Pulmonary artery endothelial cell (primary cell): ENCODE measurements around the gene AQR. TPM values are rescaled to one million over a fixed set of nuclear protein-coding genes. Genes with fewer than 3 reads are reported as not detected.

Source experiments
- DNase-seq: peaks from one replicate; pipeline ENCODE4 v3.0.0-alpha.2; 2011; ENCODE audit warnings: low read depth, low spot score
- total RNA-seq: library from RNA; depleted of rRNA; stranded (reverse); fragments of >200 nt; gene quantifications from 2 replicates; pipeline ENCODE4 v1.2.3, GENCODE V29; 2014

The AQR gene
- total RNA-seq, 1 donor from 2014 or later, result 23.8 TPM

DNA sequence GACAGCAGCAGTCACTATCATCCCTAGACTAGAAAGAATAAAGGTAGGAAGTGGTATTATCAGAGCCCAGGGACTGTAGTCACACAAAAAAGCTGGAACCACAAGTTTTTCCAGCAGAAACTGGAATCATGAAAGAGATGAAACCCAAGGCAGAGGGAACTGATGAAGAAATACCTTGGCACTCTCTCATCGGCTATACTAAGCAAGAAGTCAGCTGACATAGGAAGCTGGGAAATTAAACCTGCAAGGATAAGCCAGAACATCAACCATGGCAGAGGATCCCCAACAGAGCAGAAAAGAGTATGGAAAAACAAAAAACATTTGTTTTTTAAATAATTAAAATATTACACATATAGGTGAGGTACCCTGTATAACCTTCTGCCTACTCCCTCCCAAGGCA lies 86.5 kb downstream of the AQR start:
- no peak for DNase-seq

DNA sequence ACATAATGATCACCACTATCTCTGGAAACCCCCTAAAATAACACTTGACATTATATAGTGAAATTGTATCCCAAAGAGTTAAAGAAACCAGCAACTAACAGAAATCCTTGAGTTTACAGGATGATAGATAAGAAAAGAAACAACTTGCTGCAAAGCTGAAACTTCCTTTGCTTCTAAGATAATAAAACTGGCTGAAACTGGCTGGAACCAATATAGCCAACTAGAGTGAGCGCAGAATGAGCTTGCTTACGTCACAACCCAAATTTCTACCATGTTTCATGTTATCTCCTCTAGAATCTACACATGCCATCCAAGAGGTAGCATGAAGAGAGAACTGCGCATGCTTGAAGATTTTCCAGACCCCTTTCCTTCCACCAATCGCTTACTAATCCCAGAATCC lies 90.4 kb downstream of the AQR start:
- DNase-seq, result no peak

DNA sequence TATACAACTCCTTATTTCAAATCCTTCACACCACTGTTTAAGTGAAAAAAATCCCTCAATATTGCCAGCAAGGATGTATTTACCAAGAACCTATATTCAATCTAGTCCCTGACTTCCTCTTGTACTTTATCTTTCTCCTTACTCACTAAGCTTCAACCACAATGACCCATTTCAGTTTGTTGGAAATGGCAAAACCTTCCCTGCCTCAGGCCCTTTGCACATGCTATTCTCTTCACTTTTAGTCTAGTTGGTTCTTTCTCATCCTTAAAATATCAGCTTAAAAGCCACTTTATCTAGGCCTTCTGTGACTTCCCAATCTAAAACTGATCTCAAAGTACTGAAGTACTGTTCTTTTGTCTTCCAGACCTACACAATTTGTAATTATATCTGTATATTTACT lies 92.9 kb downstream of the AQR start:
- DNase-seq, result no peak

DNA sequence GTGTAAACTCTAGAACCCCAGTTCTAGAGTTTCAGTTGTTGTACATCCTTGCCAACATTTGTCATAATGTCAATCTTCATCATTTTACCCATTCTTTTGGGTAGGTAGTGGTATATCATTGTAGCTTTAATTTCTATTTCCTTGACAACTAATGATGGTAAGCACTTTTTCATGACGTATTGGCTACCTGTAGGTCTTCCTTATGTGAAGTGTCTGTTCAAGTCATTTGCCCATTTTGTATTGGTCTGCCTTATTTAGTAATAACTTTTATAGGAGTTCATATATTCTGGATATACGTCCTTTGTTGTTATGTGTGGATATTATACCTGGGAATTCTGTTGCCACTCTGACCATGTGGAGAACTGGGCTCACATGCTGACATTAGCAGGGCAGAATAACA lies 100.4 kb downstream of the AQR start:
- no peak for DNase-seq

DNA sequence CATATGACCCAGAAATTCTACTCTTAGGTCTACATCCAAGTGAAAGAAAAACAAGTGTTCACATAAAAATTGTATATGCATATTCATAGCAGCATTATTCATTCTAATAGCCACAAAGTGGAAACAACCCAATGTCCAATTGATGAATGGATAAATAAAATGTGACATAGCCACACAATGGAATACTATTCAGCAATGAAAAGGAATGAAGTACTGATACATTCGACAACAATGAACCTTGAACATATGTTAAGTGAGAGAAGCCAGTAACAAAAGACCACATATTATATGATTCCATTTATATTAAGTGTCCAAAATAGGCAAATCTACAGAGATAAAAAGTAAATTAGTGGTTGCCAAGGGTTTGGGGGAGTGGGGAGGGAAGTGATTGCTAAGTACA lies 104.0 kb downstream of the AQR start:
- no peak for DNase-seq

DNA sequence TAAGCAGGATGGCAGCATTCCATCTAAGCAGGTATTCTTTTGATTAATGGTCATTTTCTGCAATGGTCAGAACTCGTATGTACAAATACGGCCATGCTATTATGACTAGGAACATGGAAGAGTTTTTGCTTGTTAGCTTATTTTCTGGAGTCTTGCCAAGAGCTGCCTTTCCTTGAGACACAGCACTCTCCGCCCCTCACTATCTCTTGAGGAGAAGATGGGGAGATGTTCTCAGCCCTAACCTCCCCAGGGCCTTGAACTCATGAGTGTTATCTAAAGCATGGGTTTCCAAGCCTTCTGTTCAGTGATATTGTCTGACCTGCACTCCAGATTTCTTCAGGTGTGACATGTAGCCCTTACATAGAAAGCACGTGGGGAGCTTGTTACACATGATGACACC lies 108.3 kb downstream of the AQR start:
- DNase-seq, result no peak

DNA sequence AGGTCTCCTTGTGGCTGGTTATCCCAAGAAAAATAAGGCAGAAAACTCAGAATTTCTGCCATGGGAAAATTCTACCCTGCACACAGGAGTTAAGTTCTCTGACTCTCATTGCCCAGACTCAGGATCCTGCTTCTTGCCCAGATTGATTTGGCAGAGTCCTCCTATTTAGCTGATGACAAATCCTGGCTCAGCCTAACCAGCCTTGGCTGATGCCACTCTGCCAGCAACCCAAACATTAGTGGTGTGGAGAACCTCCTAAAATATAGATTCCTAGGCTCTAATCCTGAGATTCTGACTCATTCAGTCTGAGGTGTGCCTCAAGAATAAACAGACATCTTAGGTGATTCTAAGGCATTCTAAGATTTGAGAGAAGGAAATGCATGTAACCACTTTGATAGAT lies 113.6 kb downstream of the AQR start:
- DNase-seq, result no peak

DNA sequence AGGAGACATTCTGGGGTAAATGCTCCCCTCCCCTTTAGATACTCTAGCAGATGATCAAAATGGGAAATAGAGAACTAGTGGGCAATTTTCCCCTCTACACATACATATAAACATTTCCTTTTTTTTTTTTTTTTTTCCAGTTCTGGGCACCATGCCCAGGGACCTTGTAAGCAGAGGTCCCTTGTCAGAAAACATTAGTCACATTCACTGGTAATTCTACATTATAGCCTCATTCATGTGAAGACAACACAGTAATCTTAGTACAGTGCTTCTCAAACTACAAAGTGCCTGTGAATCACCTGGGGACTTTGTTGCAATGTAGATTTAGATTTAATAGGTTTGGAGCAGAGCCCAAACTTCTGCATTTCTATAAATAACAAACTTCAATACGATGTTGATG lies 114.1 kb downstream of the AQR start:
- DNase-seq, result peak; percentile 68

DNA sequence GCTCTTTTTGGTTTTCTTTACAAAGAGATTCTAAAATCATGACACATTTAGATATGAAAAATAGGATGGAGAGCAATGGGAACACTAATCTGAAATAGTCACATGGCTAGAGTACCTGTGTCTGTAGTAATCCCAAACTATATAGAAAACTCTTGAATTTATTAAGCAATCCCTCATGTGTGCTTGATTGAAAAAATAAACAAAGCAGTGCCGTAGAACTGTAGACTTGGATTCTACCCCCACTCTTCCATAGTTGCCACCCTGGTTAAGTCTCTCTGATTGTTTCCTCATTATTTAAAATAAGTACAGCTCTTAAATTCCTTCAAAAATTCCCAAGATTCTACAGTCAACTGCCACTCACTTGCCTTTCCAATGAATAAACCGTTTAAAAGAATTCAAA lies 115.3 kb downstream of the AQR start:
- no peak for DNase-seq

DNA sequence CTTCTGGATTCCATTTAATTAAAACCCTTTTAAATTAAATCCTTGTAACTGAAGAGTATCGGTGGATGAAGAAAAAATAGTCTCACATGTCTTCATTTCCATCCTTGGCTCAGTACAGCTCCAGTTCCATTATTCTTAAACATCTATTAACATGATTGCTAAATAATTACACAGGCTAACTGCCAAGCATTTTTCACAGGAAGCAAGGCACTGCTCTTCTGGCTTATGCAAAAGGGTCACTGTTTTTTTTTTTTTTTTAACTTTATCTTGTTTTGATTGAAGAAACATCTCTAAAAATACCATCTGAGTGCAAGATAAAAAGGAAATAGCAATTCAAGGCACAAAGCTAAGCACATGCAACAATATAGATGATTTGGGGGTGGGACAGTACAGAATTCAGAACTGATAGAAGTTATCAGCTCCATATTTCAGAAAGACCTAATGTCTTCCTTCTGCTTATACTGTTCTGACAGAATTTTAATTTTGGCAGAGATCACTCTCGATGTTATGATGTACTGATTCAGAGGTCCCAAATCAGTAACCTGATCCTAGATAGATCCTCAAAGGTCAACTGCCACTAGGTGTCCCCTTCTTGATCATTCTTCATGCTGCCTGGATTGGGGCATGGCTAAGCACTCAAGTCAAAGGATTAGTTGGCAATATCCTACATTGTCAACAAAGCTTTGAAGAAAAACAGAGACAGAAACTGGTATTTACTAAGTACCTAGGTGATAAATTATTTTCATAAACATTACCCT lies 116.4 kb downstream of the AQR start:
- peak; percentile 30 for DNase-seq

DNA sequence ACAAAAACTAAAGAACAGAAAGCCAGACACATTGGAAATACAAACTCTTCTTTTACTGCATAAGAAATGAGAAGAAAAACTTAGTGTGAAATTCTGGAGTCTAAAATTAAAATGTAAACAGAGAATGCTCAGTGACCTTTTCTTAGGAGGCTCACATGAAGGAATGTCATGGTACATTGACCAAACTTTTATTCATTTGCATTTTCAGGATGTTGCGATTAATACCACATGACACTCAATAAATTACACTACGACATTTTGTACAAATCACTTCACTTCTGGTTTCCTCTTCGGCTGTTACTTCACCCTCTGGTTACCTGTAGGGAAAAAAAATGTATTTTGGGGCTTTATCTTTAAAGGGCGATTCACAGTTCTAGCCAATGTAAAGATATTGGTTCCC lies 117.8 kb downstream of the AQR start:
- no peak for DNase-seq

DNA sequence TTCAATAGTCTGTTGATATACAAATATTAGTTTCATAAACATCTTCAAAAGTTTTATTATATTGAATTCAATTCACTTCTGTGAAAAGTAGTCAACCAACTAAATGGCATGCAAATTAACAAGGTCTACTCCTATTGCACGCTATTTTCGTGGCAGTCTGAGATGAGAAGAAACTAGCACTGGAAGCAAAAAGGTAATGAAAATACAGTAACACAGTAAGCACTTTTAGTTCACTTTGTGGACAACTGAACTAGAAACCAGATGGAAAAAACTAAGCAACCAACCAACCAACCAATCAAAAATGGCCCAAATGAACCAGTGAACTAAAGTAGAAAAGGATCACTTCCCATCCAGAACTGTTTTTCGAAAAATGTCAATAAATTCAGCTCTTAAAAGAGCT lies 118.5 kb downstream of the AQR start:
- no peak for DNase-seq

DNA sequence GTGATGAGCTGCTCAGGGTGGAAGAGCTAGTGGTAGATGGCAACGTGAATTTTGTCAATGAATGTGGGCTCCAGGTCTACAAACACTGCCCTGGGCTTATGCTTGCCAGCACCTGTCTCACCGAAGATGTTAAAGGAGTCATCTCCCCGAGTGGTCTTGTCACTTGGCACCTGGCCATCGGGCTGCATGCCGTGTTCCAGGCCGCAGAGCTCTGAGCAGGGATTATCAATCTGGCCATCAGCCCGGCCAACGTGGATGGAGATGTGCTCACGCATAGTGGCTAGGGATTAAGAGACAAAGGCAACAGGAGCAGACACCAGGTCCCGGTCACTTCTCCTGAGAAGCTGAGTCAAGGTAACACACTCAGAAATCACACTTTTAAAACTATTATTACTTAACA lies 119.4 kb downstream of the AQR start:
- DNase-seq, result no peak

DNA sequence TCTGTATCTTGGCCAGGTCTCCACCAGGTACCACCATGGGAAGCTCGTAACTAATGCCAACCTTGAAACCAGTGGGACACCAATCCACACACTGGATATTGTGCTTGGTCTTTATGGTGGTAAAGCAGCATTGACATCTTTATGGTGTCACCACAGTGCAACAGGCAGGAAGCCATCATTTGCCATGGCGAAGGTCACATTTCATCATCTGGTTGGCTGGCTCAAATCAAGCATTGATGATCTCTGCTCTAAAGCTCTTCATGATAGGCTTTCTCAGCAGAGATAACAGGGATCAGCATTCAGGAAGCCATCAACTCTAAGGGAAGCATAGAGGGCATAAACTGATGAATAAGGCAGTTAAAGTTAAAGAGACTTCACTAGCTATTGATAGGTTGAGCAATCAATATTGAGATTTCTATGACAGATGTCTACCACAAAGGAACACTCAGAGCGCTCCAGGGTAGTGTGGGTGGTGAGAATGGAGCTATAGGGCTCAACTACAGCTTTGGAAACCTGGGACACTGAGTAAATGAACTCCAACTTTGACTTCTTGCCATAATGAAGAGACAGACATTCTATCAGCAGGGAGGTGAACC lies 120.1 kb downstream of the AQR start:
- no peak for DNase-seq

DNA sequence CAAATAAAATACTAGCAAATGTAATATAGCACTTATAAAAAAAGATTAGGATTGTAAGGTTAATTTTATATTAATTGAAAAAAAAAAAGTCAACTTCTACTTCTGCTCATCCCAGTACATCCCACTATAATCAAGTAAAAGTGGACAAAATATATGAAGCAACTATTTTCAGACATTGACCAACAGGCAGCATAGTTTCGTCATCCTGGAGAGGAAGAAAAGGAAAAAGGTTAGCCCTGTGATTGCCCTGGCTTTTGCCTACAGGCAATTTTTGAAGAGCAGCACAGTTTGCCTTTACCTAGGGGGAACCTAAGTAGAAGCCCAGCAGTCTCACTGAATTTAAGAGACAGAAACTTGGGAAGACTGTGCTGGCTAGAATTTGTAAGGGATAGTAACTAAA lies 121.9 kb downstream of the AQR start:
- no peak for DNase-seq

DNA sequence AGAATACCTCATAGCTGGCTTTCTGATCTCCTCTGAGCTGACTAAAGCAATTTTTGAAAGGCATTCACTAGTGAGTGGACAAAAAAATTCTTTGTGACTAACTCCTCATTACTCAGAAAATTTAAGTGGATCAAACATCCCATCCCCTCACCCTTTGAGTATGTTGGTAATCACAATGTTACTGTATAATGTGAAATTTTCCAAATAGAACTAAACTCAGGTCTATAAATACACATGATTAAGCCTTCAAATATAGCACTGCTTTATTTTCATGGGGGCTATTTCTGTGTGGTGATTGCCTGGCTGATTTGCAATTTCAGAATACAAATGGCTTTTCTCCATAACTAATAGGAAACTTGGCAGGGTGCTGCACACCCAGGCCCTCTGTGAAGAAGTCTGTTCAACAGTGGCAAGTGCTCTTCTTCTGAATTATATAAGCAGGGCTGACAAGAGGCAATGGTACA lies 128.2 kb downstream of the AQR start:
- DNase-seq, result no peak

DNA sequence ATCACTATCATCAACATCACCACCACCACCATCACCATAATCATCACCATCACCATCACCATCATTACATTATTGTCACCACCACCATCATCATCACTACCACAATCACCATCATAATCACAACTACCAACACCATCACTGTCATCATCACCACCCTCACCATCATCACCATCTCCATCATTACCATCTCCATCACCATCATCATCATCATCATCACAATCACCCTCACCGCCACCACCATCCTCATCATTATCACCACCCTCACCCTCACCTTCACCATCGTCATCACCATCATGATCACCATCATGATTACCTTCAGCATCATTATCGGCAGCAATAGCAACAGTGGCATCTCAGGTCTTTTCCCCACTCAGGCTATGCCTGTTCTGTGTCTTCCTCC lies 131.3 kb downstream of the AQR start:
- DNase-seq, result no peak

DNA sequence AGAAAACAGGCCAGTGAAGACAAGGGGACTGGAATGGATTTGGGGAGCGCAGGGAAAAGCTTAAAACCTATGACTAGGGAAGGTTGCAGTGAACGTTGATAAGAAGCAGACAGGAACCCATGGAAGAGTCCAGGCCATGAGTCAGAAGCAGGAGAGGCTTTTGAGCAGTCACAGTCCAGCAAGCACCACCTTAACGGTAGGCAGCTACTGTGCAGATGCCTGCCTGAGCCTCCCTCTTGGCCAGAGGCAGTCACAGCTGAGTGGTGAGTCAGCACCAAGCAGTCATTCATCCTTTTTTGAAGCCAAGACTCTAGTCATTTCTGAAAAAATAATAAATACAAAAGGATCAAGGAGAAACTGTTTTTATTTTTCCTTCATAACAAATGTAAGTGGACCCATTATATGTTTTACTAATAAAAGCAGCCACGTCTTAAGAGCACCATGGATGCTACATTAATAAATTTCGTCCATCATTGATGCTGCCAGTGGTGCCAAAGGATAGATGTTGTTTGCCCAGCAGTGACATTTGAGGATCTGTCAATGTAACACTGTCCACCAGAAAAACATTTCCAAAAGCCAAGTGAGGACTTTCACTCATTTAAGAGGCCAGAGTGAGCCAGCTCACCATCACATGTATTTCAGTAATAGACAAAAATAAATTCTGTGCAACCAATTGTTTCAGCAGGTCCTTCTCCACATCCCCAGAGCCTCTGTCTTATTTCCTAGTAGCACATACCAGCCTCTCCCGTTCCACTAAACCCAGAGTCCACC lies 132.1 kb downstream of the AQR start:
- DNase-seq, result peak; percentile 19

DNA sequence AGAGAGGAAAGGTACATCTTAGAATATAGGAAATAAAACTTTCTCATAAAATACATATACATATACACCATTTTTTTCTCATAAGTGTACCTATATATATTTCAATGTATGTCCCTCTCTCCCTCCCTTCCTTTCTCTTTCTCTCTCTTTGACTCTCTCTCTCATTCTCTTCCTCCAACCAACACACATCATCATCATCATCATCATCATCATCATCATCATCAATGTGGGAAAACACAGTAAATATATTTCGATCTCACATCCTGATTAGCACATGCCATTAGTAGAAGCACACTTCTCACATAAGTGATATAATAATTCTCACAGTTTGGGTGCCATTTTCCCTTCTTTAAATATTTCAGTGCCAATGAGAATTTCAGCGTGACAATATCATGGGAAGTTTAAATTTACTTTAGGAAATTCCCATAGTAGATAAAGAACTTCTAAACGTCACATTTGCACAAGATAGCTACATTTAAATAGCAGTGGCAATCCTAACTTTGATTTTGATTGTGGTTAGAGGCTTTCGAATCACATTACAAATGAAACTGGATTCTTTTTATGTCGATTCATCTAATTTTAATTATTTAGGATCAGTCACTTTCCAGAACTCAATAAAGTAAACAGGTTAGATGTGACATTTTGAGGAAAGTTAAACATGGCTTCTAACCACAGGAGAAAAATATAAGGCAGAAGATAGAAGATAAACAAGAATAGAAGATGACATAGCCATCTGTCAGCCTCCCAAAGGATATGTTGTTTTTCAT lies 141.2 kb downstream of the AQR start:
- DNase-seq, result no peak

DNA sequence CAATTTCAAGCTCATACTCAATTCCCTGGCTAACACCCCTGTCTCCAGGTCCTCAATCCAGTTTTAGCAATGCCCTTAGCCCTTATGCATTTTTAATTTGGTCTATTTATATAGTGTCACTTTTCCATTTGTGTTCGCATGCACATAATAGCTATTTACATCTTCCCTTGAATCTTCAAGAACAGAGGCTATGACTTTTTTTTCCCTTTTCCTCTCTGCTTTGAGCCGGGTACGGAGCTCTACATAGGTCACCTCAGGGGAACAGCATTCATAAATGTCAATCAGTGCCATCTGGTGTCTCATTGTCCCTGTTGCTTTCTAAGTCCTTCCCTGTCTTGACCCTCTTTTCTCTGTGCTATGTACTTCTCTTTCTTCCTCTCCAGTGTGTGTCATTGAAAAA lies 147.7 kb downstream of the AQR start:
- DNase-seq, result no peak

DNA sequence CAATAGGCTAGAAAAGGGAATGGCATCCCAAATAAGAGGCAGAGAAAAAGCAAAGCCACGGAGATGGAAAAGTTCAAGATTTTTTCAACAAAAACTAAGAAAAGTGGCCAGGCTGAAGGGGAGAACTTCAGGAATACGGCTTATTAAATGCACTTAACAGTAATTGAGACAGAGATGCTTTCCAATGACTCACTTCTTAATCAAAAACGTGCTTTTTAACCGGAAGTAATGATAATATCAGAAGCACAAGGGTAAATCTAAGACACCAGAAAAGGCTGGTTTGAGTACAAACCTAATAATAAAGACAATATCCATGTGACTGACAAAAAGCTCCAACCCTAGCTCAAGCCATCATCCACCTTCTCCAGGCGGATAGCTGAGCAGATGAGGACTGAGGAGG lies 149.4 kb downstream of the AQR start:
- DNase-seq, result no peak

DNA sequence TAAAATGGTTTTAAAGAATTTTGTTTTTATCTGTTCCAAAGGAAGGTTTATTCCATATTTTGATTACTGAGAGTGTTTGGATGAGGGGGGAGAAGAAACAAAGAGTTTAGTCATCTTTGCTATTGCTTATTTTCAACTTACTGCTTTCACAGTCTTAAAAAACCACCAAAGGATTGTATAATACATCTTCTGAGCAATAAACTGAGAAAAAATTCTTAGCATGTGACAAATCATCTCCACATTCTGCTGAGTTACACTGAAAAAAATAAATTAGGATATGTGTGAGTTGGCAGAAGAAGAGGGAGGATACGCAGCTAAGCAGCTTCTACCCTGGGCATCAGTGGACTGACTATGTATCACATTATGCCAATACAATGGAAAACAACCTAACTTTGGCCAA lies 151.0 kb downstream of the AQR start:
- DNase-seq, result no peak
